ENCODE data around the gene DDX39B. TPM values are rescaled to one million over a fixed set of nuclear protein-coding genes. Genes with fewer than 3 reads are reported as not detected.

The DDX39B gene
- total RNA-seq, 2 experiments from 2014 or later = 611 to 614 TPM

DNA sequence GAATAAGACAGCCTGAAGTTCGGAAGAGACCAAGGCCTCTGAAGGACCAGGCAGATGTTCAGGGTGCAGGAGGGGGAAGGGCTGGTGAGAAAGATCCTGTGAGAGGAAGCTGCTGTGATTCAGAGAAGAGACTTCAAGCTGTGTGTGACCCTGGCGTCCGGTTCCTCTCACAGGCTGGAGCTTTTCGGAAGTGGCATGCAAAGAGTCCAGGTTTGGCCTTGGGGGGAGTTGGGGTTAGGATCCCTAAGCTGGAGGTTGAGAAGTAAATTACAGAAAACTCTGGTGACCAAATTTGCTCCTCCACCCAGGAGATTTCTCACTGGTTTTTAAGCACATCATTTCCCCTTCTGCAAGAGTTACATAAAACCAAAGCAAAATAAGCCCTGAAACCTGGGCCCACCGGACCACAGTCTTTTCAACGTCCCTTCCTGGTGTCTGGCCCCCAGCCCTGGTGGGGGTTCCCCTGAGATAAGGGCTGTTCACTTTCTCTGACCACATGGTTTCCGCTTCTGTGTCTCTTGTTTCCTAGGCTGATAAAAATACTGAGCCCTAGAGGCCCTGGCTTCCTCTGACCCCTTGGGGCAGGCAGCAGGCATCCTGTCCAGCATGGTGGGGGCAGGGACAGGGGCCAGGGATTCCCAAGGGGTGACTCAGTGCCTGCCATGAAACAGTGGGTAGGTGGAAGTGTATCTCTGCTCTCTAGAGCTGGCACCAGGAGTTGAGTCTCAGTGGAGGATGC lies 18.3 kb upstream of the DDX39B start:
- ChIA-PET CTCF (interaction anchor here (0.6 to 24.4 kb wide), 9 partner anchors 9 to 408 kb away, joined by 3 to 348 read pairs (median 12); partner anchors contain the start of genes LTA, LTB, NCR3 and NFKBIL1), POLR2A (interaction anchor here (0.6 to 5.7 kb wide), 7 partner anchors 10 to 267 kb away, joined by 3 to 66 read pairs (median 3); partner anchors contain the start of genes BAG6, HSPA1B, LTA and TNF)

DNA sequence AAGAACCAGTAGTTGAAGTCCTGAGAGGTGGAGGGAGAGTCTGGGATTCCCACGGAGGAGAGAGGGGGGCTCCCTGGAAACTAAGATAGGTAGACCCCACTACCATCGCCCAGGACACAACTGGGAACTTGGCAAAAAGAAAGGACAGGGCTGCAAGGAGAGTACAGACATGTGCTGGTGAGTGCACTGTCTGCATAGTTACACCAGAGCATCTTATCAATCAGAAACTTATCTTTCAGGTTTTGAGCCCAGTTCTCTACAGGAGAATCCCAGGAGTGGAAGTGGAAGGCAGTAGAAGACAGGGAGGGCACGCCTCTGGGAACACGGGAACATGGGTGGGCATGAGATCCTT lies 17.8 kb upstream of the DDX39B start:
- CTCF ChIA-PET = interaction anchor here (0.6 to 24.4 kb wide), 9 partner anchors 8 to 407 kb away, joined by 3 to 348 read pairs (median 12); partner anchors contain the start of genes LTA, LTB, NCR3 and NFKBIL1
- POLR2A ChIA-PET = interaction anchor here (0.6 to 5.7 kb wide), 8 partner anchors 9 to 268 kb away, joined by 3 to 66 read pairs (median 3); partner anchors contain the start of genes BAG6, HSPA1B, LST1 and LTA

DNA sequence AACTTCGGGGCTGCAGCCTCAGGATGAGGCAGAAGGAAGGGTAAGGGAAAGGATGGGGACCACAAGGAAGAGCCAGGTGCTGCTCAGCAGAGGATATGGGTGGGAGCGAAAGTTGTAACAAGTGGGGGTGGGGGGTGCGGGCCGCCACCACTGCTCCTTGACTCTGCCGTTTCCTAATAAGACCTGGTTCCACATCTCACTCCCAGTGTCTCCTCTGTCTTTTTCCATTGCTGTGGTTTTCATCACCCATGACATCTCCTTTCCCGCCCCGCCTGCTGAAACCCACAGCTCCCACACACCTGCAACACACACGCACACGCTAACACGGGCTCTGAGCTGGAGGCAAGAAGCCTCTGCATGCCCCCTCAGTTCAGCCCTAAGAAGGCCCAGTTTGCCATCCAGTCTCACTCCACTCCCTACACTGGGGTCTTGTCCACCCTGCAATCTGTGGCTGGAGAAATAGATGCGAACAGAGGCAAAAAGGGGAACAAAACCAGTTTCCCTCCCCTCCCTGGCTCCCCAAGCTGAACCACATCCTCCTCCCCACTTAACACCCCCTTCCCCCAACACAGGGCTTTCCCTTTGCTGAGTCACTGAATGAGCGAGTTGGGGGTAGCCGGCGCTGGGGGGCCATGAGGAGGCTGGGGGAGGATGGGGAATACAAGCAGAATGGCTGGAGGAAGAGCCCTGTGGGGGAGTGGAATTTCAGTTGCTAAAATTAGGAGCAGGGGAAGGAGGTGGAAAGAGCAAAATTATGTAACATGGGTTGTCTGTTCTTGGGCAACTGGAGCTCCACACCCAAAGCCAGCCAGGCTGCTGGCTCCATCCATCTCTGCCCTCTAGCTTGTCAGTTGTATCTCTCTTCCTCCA lies 17.1 kb upstream of the DDX39B start:
- ChIA-PET POLR2A (interaction anchor here (0.6 to 5.7 kb wide), 5 partner anchors 11 to 1043 kb away, joined by 3 to 66 read pairs (median 5); partner anchors contain the start of genes LST1, LTA and TNF), CTCF (interaction anchor here (0.9 to 24.4 kb wide), 9 partner anchors 8 to 211 kb away, joined by 3 to 348 read pairs (median 12); partner anchors contain the start of genes BAG6, LTA, LTB and NCR3)

DNA sequence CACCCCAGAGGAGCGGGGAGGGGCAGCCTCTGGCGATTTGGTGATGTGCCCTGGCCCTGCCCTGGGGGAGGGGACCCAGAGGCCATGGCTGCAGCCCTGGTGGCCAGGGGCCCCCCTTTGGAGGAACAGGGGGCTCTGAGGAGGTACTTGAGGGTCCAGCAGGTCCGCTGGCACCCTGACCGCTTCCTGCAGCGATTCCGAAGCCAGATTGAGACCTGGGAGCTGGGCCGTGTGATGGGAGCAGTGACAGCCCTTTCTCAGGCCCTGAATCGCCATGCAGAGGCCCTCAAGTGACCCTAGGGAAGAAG lies 16.5 kb upstream of the DDX39B start:
- ChIA-PET CTCF (interaction anchor here (0.9 to 24.4 kb wide), 7 partner anchors 10 to 211 kb away, joined by 3 to 348 read pairs (median 13); partner anchors contain the start of genes BAG6, LTA, LTB and NCR3), POLR2A (interaction anchor here (0.6 to 5.7 kb wide), 3 partner anchors 12 to 1042 kb away, joined by 5 to 66 read pairs (median 41); partner anchors contain the start of genes LTA and TNF)

DNA sequence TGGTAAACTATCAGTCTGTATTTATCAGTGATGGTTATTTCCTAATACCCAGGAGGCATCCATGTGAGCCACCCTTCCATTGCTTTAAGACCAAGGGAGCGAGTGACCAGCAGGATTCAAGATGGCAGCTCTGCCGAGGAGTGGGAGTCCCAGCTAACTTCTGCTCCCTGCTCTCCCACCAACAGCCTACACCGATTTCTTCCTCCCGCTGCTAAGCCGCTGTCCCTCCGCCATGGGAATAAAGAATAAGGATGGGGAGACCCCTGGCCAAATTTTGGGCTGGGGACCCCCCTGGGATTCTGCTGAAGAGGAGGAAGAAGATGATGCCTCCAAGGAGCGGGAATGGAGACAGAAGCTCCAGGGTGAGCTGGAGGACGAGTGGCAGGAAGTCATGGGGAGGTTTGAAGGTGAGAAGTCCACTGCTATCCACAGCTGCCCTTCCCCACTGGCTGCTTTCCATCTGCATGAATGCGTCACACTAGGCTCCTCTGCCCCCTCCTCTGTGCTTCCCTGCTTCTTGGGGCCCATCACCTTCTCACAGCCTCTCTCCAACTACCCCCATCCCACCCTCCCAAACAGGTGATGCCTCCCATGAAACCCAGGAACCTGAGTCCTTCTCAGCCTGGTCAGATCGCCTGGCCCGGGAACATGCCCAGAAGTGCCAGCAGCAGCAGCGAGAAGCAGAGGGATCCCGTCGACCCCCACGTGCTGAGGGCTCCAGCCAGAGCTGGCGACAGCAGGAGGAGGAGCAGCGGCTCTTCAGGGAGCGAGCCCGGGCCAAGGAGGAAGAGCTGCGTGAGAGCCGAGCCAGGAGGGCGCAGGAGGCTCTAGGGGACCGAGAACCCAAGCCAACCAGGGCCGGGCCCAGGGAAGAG lies 15.9 kb upstream of the DDX39B start:
- CTCF ChIA-PET = interaction anchor here (0.6 to 24.4 kb wide), 9 partner anchors 10 to 1290 kb away, joined by 3 to 348 read pairs (median 12); partner anchors contain the start of genes BAG6, LTA, LTB and NCR3

DNA sequence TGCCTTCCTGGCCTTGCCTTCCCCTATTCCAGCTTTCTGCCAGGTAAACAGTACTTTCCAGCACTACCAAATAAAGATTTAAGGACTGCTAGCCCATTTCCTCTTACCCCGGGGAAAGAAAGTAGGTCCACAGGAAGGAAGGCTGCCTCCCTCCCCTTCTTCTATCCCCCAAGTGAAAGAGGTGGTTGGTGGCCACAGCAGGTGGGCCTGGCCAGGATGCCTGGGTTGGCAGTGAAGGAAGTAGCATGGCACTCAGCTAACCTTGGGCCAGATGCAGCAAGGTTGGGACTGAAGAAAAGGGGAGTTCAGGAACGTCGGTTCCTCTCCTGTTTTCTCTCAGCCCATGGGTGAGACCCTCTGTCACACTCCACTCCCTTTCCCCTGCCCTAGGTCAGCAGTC lies 14.5 kb upstream of the DDX39B start:
- CTCF ChIA-PET = interaction anchor here (6.9 to 24.4 kb wide), 3 partner anchors 15 to 41 kb away, joined by 52 to 348 read pairs (median 80); partner anchors contain the start of genes LTA, LTB, NCR3 and TNF
- POLR2A ChIA-PET = interaction anchor here (0.6 to 1.0 kb wide), 3 partner anchors 18 to 20 kb away, joined by 3 to 4 read pairs (median 3); partner anchors contain the start of gene TNF

More for the DNA sequence above, 15.9 kb upstream of the DDX39B start:
- POLR2A ChIA-PET = interaction anchor here (0.6 to 5.7 kb wide), 3 partner anchors 12 to 65 kb away, joined by 4 to 66 read pairs (median 41); partner anchors contain the start of genes LTA and TNF

DNA sequence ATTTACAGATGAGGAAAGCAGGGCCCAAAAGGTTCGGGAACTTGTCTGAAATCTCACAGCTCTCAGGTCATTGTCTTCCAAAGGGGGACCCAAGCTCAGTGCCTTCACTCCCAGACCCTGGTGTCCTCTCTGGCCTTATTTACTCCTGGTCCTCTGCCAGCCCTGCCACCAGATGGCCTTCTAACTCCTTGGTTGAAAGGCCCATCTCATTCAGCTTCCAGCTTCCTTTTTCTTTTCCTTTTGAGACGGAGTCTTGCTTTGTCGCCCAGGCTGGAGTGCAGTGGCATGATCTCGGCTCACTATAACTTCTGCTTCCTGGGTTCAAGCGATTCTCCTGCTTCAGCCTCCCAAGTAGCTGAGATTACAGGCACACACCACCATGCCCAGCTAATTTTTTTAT lies 9.6 kb upstream of the DDX39B start:
- POLR2A ChIA-PET = interaction anchor here (0.8 to 2.2 kb wide), 5 partner anchors 10 to 69 kb away, joined by 3 to 9 read pairs (median 3); partner anchors contain the start of genes DDX39B and TNF

DNA sequence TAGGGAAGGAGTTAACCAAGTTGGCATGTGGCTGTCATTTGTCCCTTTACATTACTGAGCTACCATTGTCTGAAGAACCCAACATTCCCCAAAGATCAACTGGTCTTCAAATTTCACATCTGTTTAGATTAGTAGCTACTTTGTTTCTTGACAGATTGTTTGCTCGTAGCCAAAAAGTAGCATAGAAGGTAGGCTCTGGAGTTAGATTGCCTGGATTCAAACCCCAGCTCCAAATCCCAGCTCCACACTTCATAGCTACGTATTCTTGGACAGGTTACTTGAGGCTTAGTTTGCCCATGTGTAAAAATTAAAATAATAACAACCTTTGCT lies 6.7 kb upstream of the DDX39B start:
- ChIA-PET CTCF (interaction anchor here (1.1 to 24.4 kb wide), 6 partner anchors 11 to 67 kb away, joined by 3 to 348 read pairs (median 38); partner anchors contain the start of genes AIF1, LST1, LTB and NCR3), POLR2A (interaction anchor here (0.5 to 1.5 kb wide), 2 partner anchors 24 to 50 kb away, joined by 4 read pairs; no protein-coding TSS in a partner anchor)

More for the DNA sequence above, 9.6 kb upstream of the DDX39B start:
- CTCF ChIA-PET = interaction anchor here (0.7 to 24.4 kb wide), 13 partner anchors 8 to 103 kb away, joined by 3 to 348 read pairs (median 5); partner anchors contain the start of genes DDX39B, LST1, LTB and NCR3

DNA sequence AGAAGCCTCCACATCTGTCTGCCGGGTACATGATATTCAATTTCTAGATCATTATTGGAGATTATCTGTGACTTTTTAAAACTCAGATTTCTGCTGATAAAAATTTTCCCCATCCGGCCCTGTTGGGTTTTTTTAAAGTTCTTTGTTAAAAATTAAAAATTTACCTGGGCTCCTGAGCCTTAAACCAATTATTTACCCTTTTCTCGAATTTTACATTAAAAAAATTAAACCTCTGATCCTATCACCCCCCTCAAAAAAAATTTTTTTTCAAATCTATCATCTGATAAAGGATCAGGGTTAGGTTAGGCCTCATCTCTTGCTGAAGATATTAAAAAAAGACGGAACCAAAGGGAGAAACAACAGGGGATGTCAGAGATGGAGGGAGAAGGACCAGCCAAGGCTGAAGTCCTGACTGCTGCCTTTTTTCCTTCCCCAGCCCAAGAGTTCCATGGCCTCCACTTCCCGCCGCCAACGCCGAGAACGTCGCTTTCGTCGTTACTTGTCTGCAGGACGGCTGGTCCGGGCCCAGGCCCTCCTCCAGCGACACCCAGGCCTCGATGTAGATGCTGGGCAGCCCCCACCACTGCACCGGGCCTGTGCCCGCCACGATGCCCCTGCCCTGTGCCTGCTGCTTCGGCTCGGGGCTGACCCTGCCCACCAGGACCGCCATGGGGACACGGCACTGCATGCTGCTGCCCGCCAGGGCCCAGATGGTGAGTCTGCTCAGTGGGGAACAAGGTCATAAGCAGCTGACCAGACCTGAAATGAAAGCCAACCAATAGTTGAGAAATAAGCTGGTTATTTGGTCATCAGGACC lies 6.1 kb upstream of the DDX39B start:
- ChIA-PET POLR2A (interaction anchor here (1.2 to 1.5 kb wide), 3 partner anchors 27 to 51 kb away, joined by 3 to 5 read pairs (median 4); partner anchors contain the start of gene TNF), CTCF (interaction anchor here (0.7 to 24.4 kb wide), 7 partner anchors 12 to 67 kb away, joined by 3 to 348 read pairs (median 12); partner anchors contain the start of genes AIF1, LST1, LTB and NCR3)

DNA sequence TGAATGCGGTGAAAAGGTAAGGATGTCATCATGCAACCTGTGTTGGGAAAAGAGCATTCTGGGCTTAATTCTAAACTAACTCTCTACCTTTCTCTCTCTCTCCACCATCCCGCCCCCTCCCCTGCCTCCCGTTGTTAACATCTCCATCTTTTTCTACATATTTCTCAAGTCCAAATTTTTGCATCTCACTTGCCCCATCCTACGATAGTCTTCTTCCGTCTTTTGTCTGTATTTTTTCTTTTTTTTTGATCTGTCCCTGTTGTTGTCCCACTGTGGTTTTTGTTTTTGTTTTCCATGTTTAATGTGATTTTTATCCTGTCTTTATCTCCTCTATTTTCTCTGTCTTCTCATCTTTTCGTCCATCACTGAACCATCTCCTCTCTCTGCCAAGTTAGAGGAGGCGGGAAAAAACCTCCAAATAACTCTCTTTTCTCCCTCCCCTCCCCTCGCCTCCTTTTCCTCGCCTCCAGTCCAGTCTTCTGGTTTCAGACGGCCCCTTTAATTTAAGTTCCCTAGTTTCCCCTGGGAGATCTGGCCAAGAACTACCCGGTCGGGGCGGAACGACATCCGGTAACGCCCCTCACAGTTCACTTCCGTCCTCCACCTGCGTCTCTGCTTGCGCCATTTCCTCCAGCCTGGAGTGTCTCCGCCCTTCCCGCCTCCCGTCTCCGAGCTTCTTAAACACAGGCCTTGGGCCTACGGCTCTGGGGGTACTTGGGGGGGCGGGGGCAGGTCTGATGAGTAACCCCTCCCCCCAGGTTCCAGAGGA lies 5.3 kb upstream of the DDX39B start, which contains the start of gene NFKBIL1:
Gene NFKBIL1, plus strand, starts transcription at position 651 of the 769 bp plus-strand sequence. Its CDS starts 87 bp downstream, at position 738.
- ChIA-PET CTCF (interaction anchor here (0.7 to 24.4 kb wide), 13 partner anchors 9 to 1701 kb away, joined by 3 to 348 read pairs (median 4); partner anchors contain the start of genes LST1, LTA, LTB and NCR3), POLR2A (interaction anchor here (0.6 to 1.5 kb wide), 4 partner anchors 28 to 52 kb away, joined by 3 to 5 read pairs (median 4); partner anchors contain the start of gene TNF)

DNA sequence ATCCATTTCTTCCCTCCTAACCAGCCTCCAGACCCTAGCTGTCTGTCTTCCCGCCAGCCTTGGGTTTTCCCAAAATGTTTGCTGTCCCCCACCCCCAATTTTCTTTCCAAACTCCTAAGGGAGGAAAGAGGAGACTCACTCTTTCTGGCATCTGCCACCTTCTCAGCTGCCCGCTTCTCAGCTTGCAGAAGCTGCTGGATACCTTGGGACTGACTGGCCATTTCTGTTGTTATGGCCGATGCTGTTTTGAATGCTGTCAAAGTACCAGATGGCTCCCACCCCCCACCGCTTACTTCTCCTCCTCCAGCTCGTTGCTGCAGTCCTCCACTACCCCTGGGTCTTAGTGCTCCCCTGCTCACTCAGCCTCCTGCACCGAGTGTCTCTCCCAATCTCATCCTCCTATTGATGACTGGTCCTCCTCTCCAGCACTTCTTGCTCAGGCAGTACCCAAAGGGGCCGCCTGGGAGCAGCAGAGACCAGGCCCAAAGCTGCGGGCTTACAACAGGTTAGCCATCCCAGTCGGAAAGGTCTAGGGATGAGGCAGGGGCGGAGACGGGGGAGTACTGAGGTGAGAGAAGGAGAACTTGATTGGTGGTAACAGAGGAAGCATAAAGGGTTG lies 4.6 kb upstream of the DDX39B start, which contains the start of gene ATP6V1G2:
Gene ATP6V1G2, minus strand, starts transcription at position 270 of the 619 bp plus-strand sequence. Its CDS starts 49 bp downstream, at position 221.
- ChIA-PET POLR2A (interaction anchor here (1.2 to 1.3 kb wide), 2 partner anchors 29 to 30 kb away, joined by 3 to 5 read pairs; partner anchors contain the start of gene TNF), CTCF (interaction anchor here (0.7 to 24.4 kb wide), 14 partner anchors 8 to 1702 kb away, joined by 3 to 348 read pairs (median 4); partner anchors contain the start of genes LST1, LTA, LTB and NCR3)

DNA sequence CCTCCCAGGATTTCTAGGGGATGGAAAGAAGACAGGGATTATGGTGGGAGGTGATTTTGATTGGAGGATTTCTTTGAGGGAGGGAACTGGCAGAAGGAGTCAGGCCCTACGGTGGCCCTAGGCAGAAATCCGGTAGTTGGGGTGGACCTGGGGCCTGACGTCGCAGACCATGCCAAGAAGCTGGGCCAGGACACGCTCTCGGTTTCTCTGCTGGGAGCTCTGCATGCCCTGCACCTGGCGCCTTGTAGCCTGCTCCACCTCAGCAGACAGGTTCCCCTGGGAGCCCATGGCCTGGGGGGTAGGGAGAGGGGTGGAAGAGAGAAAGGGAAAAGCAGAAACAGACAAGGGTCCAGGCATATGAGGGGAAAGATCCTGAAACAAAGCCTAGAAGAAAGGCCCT lies 3.5 kb upstream of the DDX39B start:
- POLR2A ChIA-PET = no interaction called here
- CTCF ChIA-PET = interaction anchor here (0.6 to 24.4 kb wide), 4 partner anchors 26 to 52 kb away, joined by 4 to 348 read pairs (median 88); partner anchors contain the start of genes LST1, LTB, NCR3 and TNF

DNA sequence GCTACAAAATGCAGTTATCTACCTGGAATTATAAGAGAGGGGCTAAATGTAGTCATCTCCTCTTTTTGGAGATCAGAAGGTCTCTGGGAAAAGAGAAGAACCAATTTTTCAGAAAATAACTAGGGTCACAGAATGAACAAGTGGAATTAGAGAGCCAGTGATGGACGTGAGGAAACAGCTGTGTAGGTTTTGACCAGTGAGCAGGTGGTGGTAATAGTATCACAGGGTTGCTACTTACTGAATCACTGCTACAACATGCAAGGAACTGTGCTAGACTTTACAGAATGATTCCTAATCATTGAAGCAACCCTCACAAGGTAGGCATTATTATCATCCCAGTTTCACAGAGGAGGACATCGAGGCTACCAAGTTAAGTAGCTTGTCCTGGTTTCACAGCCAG lies 2.9 kb upstream of the DDX39B start:
- ChIA-PET CTCF (interaction anchor here (8.7 to 24.4 kb wide), 2 partner anchors 39 to 52 kb away, joined by 112 to 348 read pairs; partner anchors contain the start of genes LST1, LTB and NCR3), POLR2A (no interaction called here)

DNA sequence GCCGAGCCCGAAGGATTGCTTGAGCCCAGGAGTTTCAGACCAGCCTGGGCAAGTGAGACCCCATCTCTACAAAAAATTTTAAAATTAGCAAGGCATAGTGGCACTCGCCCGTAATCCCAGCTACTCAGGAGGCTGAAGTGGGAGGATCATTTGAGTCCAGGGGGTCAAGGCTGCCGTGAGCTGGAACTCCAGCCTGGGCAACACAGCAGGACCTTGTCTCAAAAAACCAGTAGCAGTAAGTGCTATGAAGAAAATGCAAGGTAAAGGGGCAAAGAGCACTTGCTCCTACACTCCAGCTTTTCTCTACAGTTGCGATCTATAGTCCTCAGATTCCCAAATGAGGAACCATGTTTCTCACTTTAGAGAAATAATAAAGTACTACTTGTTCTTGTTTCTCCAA lies 1.8 kb upstream of the DDX39B start:
- ChIA-PET CTCF (interaction anchor here (8.7 to 24.4 kb wide), 2 partner anchors 40 to 53 kb away, joined by 112 to 348 read pairs; partner anchors contain the start of genes LST1, LTB and NCR3), POLR2A (no interaction called here)
